UCSD-AML1 (cell line): Measurements from ENCODE around the gene CPSF4L.
"Not testable (repeated sequence)": the region's sequence is repeated elsewhere in the genome, so short reads cannot be mapped to it uniquely, and the experiment has no call there.

Experiments
- DNase-seq: peaks from one replicate; lab custom pipeline; 2025; ENCODE audit not compliant: unreplicated experiment; lab: John Stamatoyannopoulos, UW

Gene CPSF4L

DNA sequence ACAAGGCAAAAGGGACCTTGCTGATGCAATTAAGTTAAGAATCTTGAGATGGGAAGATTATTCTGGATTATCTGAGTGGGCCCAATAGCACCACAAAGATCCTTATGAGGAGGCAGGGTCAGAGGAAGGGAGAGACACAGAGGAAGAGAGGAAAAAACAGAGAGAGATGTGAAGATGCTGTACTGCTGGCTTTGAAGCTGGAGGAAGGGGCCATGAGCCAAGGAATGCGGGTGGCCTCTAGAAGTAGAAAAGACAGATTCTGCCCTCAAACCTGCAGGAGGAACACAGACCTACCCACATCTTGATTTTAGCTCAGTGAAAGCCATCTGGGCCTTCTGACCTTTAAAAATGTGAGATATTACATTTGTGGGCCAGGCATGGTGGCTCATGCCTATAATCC, 8.1 kb upstream of the CPSF4L start:
- DNase-seq, result no peak

GRCh38 chr17:73269329-73269615, 7.6 kb upstream of the CPSF4L start:
- DNase-seq, result no peak

DNA sequence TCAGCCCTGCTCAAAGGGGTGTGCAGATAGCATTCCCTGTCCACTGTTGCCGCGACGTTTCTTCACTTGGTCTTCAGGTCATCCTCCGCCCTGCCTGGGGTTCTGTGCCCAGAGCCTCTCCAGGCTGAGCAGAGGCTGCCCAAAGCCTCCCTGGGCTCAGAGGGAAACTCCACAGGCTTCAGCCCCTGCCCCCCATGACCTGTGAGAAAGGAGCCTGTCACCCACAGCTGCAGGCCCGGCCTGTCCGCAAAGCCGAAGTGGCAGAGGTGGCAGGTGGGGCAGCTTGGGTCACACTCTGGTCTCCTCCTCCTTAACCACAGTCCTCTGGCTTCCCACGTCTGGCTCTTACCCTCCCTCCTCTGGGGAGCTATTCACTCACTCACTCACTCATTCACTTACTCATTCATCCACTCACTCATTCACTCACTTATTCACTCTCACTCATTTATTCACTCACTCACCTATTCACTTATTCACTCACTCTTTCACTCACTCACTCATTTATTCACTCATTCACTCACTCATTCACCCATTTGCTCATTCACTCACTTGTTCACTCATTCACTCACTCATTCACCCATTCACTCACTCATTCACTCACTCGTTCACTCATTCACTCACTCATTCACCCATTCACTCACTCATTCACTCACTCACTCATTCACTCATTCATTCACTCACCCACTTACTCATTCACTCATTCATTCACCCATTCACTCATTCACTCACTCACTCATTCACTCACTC, 7.1 kb upstream of the CPSF4L start:
- no peak for DNase-seq

DNA sequence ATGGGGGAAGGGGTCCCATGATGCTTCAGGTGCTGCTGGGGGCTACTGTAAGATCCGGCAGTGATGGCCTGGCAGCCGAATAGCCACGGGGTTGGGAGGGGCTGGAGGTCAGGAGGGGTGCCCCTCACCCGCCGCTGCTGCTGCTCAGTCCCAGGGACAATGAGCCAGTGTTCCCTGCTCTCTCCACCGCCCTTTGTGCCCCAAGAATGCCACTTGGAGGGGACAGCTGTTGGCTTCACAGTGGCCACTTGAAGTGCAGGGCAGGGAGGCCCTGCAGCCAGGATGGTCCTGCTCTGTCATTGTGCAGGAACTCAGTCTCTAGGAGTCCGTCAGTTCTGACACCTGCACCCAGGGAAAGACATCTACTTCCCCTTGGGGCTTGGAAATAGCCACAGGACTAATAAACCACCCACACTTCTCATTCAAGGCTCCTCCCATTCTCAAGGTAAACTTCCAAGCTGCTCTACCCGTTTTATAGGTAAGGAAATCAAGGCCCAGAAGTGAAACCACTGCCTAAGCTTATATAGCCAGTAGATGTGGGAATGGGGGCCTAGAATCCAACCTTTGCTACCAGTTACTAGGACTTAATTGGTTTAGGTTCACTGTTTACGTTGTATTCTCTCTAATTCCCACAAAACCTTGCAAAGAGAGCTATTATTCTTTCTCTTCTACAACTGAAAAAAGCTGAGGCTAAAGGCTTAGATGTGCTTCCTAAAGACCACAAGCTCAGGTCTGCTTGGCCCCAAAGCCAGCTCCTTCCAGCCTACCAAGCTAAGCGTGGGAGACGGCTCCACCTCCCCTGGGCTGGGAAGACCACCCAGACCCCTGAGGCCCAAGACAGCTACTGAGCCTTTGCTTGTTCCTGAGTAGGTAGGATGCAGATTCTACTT, 6.2 kb upstream of the CPSF4L start:
- DNase-seq, result no peak

- DNase-seq, result no peak
Observed at GRCh38 chr17:73266796-73267195, 5.1 kb upstream of the CPSF4L start.

DNA sequence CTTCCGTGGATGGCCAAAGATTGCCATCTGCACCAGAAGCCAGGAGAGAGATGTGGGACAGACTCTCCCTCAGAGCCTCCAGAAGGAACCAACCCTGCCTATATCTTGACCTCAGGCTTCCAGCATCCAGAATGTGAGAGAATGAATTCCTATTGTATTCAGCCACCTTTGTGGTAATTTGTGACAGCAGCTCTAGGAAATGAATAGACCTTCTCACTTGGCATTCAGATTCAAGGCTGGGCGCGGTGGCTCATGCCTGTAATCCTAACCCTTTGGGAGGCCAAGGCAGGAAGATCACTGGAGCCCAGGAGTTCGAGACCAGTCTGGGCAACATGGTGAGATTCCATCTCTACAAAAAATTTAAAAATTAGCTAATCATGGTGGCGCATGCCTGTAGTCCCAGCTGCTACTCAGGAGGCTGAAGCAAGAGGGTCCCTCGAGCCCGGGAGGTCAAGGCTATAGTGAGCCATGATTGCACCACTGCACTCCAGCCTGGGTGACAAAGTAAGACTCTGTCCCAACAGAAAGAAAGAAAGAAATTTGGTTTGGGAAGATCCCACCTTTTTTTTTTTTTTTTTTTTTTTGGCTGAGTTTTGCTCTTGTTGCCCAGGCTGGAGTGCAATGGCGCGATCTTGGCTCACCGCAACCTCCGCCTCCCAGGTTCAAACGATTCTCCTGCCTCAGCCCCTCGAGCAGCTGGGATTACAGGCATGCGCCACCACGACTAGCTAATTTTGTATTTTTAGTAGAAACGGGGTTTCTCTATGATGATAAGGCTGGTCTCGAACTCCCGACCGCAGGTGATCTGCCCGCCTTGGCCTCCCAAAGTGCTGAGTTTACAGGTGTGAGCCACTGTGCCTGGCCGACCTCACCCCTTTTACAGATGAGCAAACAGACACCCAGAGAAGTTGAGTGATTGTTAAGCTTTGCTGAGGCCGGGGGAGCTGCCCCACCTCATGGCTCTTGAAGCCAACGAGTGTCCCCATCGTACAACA, 4.3 kb upstream of the CPSF4L start:
- DNase-seq, result no peak

GRCh38 chr17:73264448-73264847, 2.8 kb upstream of the CPSF4L start:
- not testable (repeated sequence) for DNase-seq

- DNase-seq, result no peak
Observed at GRCh38 chr17:73262676-73263642, 1.3 kb upstream of the CPSF4L start.

GRCh38 chr17:73261952-73262675, 434 bp upstream of the CPSF4L start:
- DNase-seq, result no peak

DNA sequence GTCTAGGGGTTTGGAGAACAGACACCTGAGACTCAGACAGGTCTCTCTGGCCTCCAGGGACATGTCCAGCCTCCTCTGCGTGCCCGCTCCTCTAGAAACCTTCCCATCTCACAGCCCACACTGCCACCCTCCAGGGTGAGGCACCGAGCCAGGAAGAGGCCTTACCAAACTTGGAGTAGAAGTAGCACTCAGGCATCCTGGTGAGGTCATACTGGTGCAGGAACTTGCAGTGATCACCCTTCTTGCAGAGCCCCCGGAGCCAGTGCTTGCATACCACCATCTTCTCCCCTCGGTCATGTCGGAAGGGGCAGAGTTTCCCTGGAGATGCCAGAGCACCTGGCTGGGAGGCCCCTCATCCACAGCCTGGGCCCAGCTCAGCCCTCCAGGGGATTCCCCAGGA, 4.2 kb downstream of the CPSF4L start:
- no peak for DNase-seq

DNA sequence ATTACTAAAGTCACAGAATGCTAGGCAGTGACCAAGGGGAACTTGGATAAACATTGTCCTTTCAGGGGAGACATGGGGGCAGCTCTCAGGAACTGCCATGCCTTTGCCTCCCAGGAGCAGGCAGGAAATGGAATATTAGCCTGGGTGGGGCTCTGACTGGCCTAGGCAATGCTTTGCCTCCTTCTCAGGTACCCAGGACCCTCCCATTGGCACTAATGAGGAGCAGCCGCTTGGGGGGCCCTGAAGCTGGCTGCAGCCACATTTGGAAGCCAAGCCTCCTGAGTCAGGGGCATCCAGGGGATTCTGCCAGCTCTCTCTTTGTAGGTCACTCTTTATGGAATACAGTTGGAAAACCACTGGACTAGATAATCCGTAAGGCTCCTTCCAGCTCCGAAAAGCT, 5.5 kb downstream of the CPSF4L start:
- DNase-seq, result no peak

- DNase-seq, result peak; percentile 60
Observed at GRCh38 chr17:73255671-73256181, 6.0 kb downstream of the CPSF4L start.

GRCh38 chr17:73251871-73252270, 9.8 kb downstream of the CPSF4L start:
- no peak for DNase-seq

DNA sequence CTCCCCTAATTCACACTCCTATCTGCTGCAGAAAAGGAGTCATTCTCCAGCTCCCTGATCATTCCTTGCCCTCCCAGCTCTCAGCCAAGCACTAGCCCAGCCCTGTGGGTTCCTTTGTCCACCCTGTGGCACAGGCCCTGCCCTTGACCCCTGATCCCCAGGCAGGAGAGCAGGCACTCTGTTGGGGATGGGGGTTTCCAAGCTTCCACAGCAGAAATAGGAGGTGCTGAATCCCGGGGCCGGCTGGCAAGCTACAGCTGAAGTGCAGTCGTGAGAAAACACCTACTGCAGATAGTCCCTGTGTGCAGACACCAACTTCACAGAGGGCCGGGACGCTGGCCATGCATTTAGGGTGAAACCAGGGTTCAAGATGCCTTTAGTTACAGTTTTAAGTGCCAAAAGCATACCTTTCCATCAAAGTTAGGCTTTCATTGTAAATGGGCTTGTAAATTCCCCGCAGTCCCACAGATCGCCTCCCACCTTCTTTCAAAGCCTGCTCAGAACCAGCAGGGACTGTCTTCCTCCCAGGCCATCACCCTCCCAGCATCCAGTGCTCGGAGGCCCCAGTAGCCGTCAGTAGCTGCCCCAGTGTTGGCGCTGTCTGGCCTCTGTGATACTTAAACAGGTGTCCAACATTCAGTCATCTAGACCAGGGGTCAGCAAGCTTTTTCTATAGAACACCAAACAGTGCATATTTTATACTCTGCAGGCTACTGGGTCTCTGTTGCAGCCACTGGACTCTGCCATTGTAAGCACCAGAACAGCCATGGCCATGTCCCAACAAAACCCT, 10.6 kb downstream of the CPSF4L start:
- no peak for DNase-seq

DNA sequence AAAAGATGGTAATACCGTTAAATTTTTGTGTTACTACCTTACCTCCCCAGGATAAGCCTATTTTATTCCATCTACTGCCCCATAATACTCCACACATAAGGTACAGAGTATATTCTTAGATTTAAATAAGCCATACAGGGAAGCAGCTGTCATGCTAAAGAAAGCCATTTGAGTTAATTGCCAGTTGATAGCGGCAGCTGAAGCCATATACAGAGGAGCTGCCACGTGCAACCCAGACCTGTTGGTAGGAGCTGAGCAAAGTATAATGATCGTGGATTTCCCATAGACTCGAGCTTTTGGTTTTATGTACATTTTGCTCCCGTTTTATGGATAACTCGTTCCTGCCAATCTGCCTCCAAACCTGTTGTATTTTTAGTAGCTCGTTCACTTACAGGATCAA, 12.0 kb downstream of the CPSF4L start:
- DNase-seq, result no peak

GRCh38 chr17:73248532-73248931, 13.1 kb downstream of the CPSF4L start:
- DNase-seq, result no peak

GRCh38 chr17:73247726-73248125, 14.0 kb downstream of the CPSF4L start:
- DNase-seq, result no peak

GRCh38 chr17:73240561-73240960, 21.1 kb downstream of the CPSF4L start:
- DNase-seq, result no peak

DNA sequence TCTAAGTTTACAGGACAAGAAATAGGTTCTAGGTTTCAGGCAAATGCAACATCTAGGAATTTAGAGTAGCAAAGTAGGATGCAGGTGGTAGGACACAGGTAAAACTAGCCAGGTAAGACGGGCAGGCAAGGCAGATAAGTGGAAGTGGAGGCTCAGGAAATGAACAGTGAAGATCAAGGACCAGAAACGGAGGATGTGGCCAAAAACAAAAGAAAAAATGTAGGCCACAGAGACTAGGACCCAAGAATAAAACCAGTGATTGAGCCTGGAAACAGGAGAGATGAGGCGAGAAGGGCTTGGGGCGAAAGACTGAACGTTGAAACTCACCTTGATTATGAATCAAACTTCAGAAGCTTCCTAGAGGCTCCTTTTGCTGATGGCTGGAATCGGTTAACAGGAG, 24.0 kb downstream of the CPSF4L start:
- DNase-seq, result no peak
